Psoas muscle (tissue), 8 donors: ENCODE data around the gene CIAO2A. TPM values are rescaled to one million over a fixed set of nuclear protein-coding genes. Genes with fewer than 3 reads are reported as not detected.

Experiments used
- ATAC-seq, 4 donors: fragments of 200-7000 bp; cut with Tn5 transposase; one replicate each; pipeline ENCODE4 v1.9.1; 2020; ENCODE audit warnings: moderate library complexity in 3 of 4, mild to moderate bottlenecking in 2 of 4
- DNase-seq, 2 donors: peaks; one replicate each; pipeline ENCODE4 v3.0.0-alpha.2; 2020
- H3K27ac ChIP-seq: fragments of 200-600 bp; one replicate; pipeline ENCODE4 v1.8.0; 2022
- H3K27me3 ChIP-seq, 3 donors: fragments of 200-600 bp in 1 of 3; one replicate each; pipeline versions ENCODE4 v1.6.1 to v1.8.0; 2013 to 2022; ENCODE audit warnings: low read length in 2 of 3, mild to moderate bottlenecking in 2 of 3, moderate library complexity in 1 of 3; ENCODE audit not compliant: insufficient read depth in 3 of 3
- H3K36me3 ChIP-seq, 2 donors: fragments of 200-600 bp in 1 of 2; one replicate each; pipeline versions ENCODE4 v1.6.1 to v1.8.0; 2013 to 2022; ENCODE audit warnings: low read depth in 1 of 2, mild to moderate bottlenecking in 1 of 2, moderate library complexity in 1 of 2; ENCODE audit not compliant: insufficient read depth in 1 of 2
- H3K4me1 ChIP-seq: fragments of 200-600 bp; one replicate; pipeline ENCODE4 v1.8.0; 2022
- H3K4me3 ChIP-seq: fragments of 200-600 bp; one replicate; pipeline ENCODE4 v1.8.0; 2022; ENCODE audit warnings: mild to moderate bottlenecking
- H3K9me3 ChIP-seq: fragments of 200-600 bp; one replicate; pipeline ENCODE4 v1.8.0; 2022
- CTCF ChIP-seq: fragments of 200-600 bp; IDR thresholded peaks from one replicate; pipeline ENCODE4 v1.8.0; 2022; ENCODE audit warnings: antibody characterized with exemption
- WGBS, 3 donors: extraction: QIAGEN DNeasy Blood & Tissue Kit; methylation state at CpG; one replicate each; pipeline versions ENCODE4 v1.1.6 to v1.1.7; 2013; 5-methylcytosine and 5-hydroxymethylcytosine counted together
- intact Hi-C, 2 donors: fragments of 100-400 bp; cut with DNase I; formaldehyde crosslinking; loops; one replicate each; pipeline versions ENCODE4 v1.11.0 to v1.14.2; 2022
- polyA plus RNA-seq, 3 donors: library from polyadenylated mRNA; stranded (reverse); fragments of 200-250 nt; gene quantifications; one replicate each; pipeline ENCODE4 v1.2.3, GENCODE V29; 2013
- total RNA-seq, 4 donors: library from RNA; stranded (reverse); fragmentation: NEBNext Ultra II Directional in 2 of 4; extraction: Animal tissue kit (Norgen Biotek cat#: 25700) in 2 of 4; gene quantifications; one replicate each; pipeline versions ENCODE4 v1.2.1 to v1.2.4, GENCODE V29; 2021 to 2023
- donor health status: healthy with polysubstance abuse.
- donor health status: DM: no; HTN: no; CAD: no; lungs with moderate emphysema.
- donor health status: Bipolar disorder and iron deficiency.
- donor health status: healthy.
- donor health status: DM: yes; HTN: yes; CAD: no.
- donor health status: DM: no; HTN: no; CAD: no.
- donor health status: DM: no; HTN: no; CAD: no.
- donor health status: DM: yes; HTN: yes; CAD: no.

CIAO2A gene
- total and polyA plus RNA-seq, 7 donors, result 24.0 to 109 (median 73.5) TPM

- Histone ChIP-seq H3K27ac (no peak overlapping the region), H3K36me3 (peaks cover 14 to 92% of the 10 kb centered on the region in 2 donors), H3K27me3 (no peaks in the 10 kb centered on the region), H3K4me3 (no peak overlapping the region), H3K9me3 (no peaks in the 10 kb centered on the region), H3K4me1 (no peaks in the 10 kb centered on the region)
- TF ChIP-seq CTCF, result no peak
- peak; percentile 52 to 60 (median 54) for ATAC-seq
- WGBS, 3 donors, result 61 to 71% (median 67%) methylated on average over 8 of the region's 8 CpGs
- intact Hi-C loops, result no loop called here
- no peak for DNase-seq
Observed at GRCh38 chr15:64137226-64137833, 43.7 kb upstream of the CIAO2A start.

GRCh38 chr15:64136347-64136746 is 42.7 kb upstream of the CIAO2A start:
- H3K27me3 ChIP-seq, result no peaks in the 10 kb centered on the region
- no peak overlapping the region for H3K4me3 ChIP-seq
- 68 to 85% (median 74%) methylated on average over 7 of the region's 7 CpGs for WGBS, 3 donors
- H3K4me1 ChIP-seq, result no peaks in the 10 kb centered on the region
- DNase-seq (no peak), ATAC-seq (no peak)
- intact Hi-C loops, result no loop called here
- peaks cover 14 to 92% of the 10 kb centered on the region in 2 donors for H3K36me3 ChIP-seq
- no peak overlapping the region for H3K27ac ChIP-seq
- H3K9me3 ChIP-seq, result no peaks in the 10 kb centered on the region
- no peak for TF ChIP-seq CTCF

- no peak overlapping the region for H3K27ac ChIP-seq
- peaks cover 23 to 97% of the 10 kb centered on the region in 2 donors for H3K36me3 ChIP-seq
- H3K4me1 ChIP-seq, result no peaks in the 10 kb centered on the region
- no peak overlapping the region for H3K4me3 ChIP-seq
- peak in 2 of 4 donors; percentile 29 to 32 for ATAC-seq
- WGBS, 3 donors, result 83 to 94% (median 83%) methylated on average over 9 of the region's 9 CpGs
- intact Hi-C loops, result no loop called here
- no peaks in the 10 kb centered on the region for H3K27me3 ChIP-seq
- no peaks in the 10 kb centered on the region for H3K9me3 ChIP-seq
- no peak for DNase-seq
- TF ChIP-seq CTCF, result no peak
Observed at GRCh38 chr15:64134345-64134829, 40.7 kb upstream of the CIAO2A start.

- no peak for TF ChIP-seq CTCF
- intact Hi-C loops, result no loop called here
- peaks cover 25 to 100% of the 10 kb centered on the region in 2 donors for H3K36me3 ChIP-seq
- no peak for DNase-seq
- H3K27me3 ChIP-seq, result no peaks in the 10 kb centered on the region
- H3K4me3 ChIP-seq, result no peak overlapping the region
- WGBS, 3 donors, result 89 to 95% (median 95%) methylated on average over 10 of the region's 10 CpGs
- H3K27ac ChIP-seq, result no peak overlapping the region
- no peaks in the 10 kb centered on the region for H3K4me1 ChIP-seq
- H3K9me3 ChIP-seq, result no peaks in the 10 kb centered on the region
- ATAC-seq, result no peak
Observed at GRCh38 chr15:64133623-64134344, 40.1 kb upstream of the CIAO2A start.
